ENCODE measurements around the gene LRRC28. TPM values are rescaled to one million over a fixed set of nuclear protein-coding genes. Genes with fewer than 3 reads are reported as not detected.

LRRC28 gene
- total and polyA plus RNA-seq, 10 of the 15 experiments (the other 5 are each of a cell fraction or from before 2014, with no cell fraction given) = 21.3 to 54.9 (median 27.7) TPM

DNA sequence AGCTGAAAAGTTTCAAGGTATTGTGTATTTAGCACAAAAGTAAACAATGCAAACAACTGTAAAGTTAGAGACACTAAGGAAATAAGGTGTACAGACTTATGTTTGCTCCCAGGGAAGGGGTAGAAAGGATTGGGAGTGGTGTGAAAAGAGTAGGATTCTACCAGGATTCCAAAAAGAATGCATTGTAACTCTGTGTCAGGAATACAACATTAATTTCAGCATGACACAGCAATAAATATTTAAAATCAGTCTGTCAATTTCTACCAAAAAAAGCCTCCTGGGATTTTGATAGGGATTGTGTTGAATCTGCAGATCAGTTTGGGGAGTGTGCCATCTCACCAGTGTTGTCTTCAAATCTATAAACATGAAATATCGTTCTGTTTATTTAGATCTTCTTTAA, 73.4 kb downstream of the LRRC28 start:
- POLR2A ChIA-PET = no interaction called here
- SMC1A ChIA-PET (ENCODE audit: uncharacterized antibody, unreplicated experiment) = interaction anchor here (0.7 to 1.8 kb wide), 4 partner anchors 10 to 431 kb away, joined by 3 to 5 read pairs (median 3); no protein-coding TSS in a partner anchor
- CTCF ChIA-PET = interaction anchor here (0.8 to 2.6 kb wide), 6 partner anchors 9 to 380 kb away, joined by 3 to 7 read pairs (median 5); no protein-coding TSS in a partner anchor
- Histone ChIP-seq H3K27me3 (replicated peaks in 1 of 2; ENCODE audit: control insufficient read depth in 2 of 2, insufficient read depth in 2 of 2, low read length in 1 of 2) (no peaks in the 10 kb centered on the region), H3K4me3 (no peak overlapping the region), H3K79me2 (ENCODE audit: control insufficient read depth, insufficient read depth, low read length) (no peaks in the 10 kb centered on the region), H3K4me1 (ENCODE audit: control insufficient read depth, insufficient read depth, low read length) (no peaks in the 10 kb centered on the region; the same call in 1 of the 2 replicates), H3K9ac (ENCODE audit: control insufficient read depth, insufficient read depth, low read length) (no peak overlapping the region), H3K36me3 (ENCODE audit: control insufficient read depth in 2 of 2, insufficient read depth in 2 of 2, low read length in 1 of 2) (no peaks in the 10 kb centered on the region), H2AFZ (ENCODE audit: control insufficient read depth, low read depth, low read length) (no peak overlapping the region), H4K20me1 (ENCODE audit: control insufficient read depth, insufficient read depth) (no peaks in the 10 kb centered on the region), H3K4me2 (ENCODE audit: control insufficient read depth, insufficient read depth) (no peak overlapping the region), H3K27ac (ENCODE audit: control insufficient read depth, insufficient read depth) (no peak overlapping the region), H3K9me3 (replicated peaks; ENCODE audit: control insufficient read depth, insufficient read depth, low read length) (peaks cover 2% of the 10 kb centered on the region; the same call in 2 of the 3 replicates)
- DNase-seq (ENCODE audit: low read depth, low spot score) = no peak
- ATAC-seq = no peak
- TF ChIP-seq ZNF207 (IDR thresholded peaks at IDR 0.05; ENCODE audit: borderline replicate concordance) = no peak
- TF ChIP-seq POLR2AphosphoS5 (IDR thresholded peaks at IDR 0.05; ENCODE audit: low read length) = no peak
- TF ChIP-seq, protein P1, sequence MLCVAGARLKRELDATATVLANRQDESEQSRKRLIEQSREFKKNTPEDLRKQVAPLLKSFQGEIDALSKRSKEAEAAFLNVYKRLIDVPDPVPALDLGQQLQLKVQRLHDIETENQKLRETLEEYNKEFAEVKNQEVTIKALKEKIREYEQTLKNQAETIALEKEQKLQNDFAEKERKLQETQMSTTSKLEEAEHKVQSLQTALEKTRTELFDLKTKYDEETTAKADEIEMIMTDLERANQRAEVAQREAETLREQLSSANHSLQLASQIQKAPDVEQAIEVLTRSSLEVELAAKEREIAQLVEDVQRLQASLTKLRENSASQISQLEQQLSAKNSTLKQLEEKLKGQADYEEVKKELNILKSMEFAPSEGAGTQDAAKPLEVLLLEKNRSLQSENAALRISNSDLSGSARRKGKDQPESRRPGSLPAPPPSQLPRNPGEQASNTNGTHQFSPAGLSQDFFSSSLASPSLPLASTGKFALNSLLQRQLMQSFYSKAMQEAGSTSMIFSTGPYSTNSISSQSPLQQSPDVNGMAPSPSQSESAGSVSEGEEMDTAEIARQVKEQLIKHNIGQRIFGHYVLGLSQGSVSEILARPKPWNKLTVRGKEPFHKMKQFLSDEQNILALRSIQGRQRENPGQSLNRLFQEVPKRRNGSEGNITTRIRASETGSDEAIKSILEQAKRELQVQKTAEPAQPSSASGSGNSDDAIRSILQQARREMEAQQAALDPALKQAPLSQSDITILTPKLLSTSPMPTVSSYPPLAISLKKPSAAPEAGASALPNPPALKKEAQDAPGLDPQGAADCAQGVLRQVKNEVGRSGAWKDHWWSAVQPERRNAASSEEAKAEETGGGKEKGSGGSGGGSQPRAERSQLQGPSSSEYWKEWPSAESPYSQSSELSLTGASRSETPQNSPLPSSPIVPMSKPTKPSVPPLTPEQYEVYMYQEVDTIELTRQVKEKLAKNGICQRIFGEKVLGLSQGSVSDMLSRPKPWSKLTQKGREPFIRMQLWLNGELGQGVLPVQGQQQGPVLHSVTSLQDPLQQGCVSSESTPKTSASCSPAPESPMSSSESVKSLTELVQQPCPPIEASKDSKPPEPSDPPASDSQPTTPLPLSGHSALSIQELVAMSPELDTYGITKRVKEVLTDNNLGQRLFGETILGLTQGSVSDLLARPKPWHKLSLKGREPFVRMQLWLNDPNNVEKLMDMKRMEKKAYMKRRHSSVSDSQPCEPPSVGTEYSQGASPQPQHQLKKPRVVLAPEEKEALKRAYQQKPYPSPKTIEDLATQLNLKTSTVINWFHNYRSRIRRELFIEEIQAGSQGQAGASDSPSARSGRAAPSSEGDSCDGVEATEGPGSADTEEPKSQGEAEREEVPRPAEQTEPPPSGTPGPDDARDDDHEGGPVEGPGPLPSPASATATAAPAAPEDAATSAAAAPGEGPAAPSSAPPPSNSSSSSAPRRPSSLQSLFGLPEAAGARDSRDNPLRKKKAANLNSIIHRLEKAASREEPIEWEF (IDR thresholded peaks at IDR 0.05; ENCODE audit: insufficient replicate concordance, low read depth, low read length) = no peak
- no peak for TF ChIP-seq RAD21 (IDR thresholded peaks at IDR 0.05; ENCODE audit: insufficient read depth, low read depth, low read length)
- TF ChIP-seq ZSCAN29 (IDR thresholded peaks at IDR 0.05) = no peak
- in situ Hi-C loops (cut with MboI) (no loop called here), intact Hi-C loops (cut with micrococcal nuclease; ENCODE audit: unreplicated experiment) (no loop called here)
- 100% methylated on average over 1 of the region's 1 CpG for WGBS (ENCODE audit: insufficient coverage, insufficient replicate concordance, low lambda C conversion rate, missing lambda C conversion rate)
- RAD21 ChIA-PET (ENCODE audit: unreplicated experiment) = interaction anchor here (1.0 kb wide), 1 partner anchor 178 kb away, joined by 3 read pairs; no protein-coding TSS in a partner anchor
- FAIRE-seq = no peak
- BruUV-seq (replicated peaks) = no TSS peak
